NCI-H345 treated with DMSO at 0.1 percent for 48 hours (cell line): ENCODE data around the gene CSMD2.

Source experiments
- DNase-seq: peaks from one replicate; lab custom pipeline; 2025; ENCODE audit not compliant: unreplicated experiment; lab: John Stamatoyannopoulos, UW

Gene CSMD2

GRCh38 chr1:33764149-33764548 lies 400.9 kb downstream of the CSMD2 start:
- DNase-seq = no peak

- no peak for DNase-seq
Observed at GRCh38 chr1:33763406-33763805, 401.6 kb downstream of the CSMD2 start.

GRCh38 chr1:33762962-33763361 lies 402.1 kb downstream of the CSMD2 start:
- no peak for DNase-seq

GRCh38 chr1:33762109-33762830 lies 402.8 kb downstream of the CSMD2 start:
- DNase-seq = no peak

GRCh38 chr1:33758698-33759097 lies 406.3 kb downstream of the CSMD2 start:
- no peak for DNase-seq

GRCh38 chr1:33753087-33753856 lies 411.8 kb downstream of the CSMD2 start:
- no peak for DNase-seq

- no peak for DNase-seq
Observed at GRCh38 chr1:33745942-33746341, 419.1 kb downstream of the CSMD2 start.

- DNase-seq = no peak
Observed at GRCh38 chr1:33743221-33743998, 421.6 kb downstream of the CSMD2 start.

- DNase-seq = no peak
Observed at GRCh38 chr1:33742663-33743062, 422.4 kb downstream of the CSMD2 start.

- DNase-seq = no peak
Observed at GRCh38 chr1:33741749-33742148, 423.3 kb downstream of the CSMD2 start.

- DNase-seq = no peak
Observed at GRCh38 chr1:33740040-33740744, 424.8 kb downstream of the CSMD2 start.

GRCh38 chr1:33738976-33739375 lies 426.1 kb downstream of the CSMD2 start:
- DNase-seq = no peak

- DNase-seq = no peak
Observed at GRCh38 chr1:33738536-33738935, 426.5 kb downstream of the CSMD2 start.

- DNase-seq = no peak
Observed at GRCh38 chr1:33736496-33736895, 428.5 kb downstream of the CSMD2 start.

- peak; percentile 2 for DNase-seq
Observed at GRCh38 chr1:33735624-33736023, 429.4 kb downstream of the CSMD2 start.

- no peak for DNase-seq
Observed at GRCh38 chr1:33727310-33727709, 437.7 kb downstream of the CSMD2 start.

- DNase-seq = no peak
Observed at GRCh38 chr1:33726274-33726804, 438.7 kb downstream of the CSMD2 start.

- DNase-seq = no peak
Observed at GRCh38 chr1:33725556-33726160, 439.4 kb downstream of the CSMD2 start.

GRCh38 chr1:33725037-33725436 lies 440.0 kb downstream of the CSMD2 start:
- no peak for DNase-seq

- no peak for DNase-seq
Observed at GRCh38 chr1:33724348-33724747, 440.7 kb downstream of the CSMD2 start.
